ENCODE results near the gene USP17L20.
"Not testable (repeated sequence)": the region's sequence is repeated elsewhere in the genome, so short reads cannot be mapped to it uniquely, and the experiment has no call there.

Gene USP17L20, protein sequence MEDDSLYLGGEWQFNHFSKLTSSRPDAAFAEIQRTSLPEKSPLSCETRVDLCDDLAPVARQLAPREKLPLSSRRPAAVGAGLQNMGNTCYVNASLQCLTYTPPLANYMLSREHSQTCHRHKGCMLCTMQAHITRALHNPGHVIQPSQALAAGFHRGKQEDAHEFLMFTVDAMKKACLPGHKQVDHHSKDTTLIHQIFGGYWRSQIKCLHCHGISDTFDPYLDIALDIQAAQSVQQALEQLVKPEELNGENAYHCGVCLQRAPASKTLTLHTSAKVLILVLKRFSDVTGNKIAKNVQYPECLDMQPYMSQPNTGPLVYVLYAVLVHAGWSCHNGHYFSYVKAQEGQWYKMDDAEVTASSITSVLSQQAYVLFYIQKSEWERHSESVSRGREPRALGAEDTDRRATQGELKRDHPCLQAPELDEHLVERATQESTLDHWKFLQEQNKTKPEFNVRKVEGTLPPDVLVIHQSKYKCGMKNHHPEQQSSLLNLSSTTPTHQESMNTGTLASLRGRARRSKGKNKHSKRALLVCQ

DNA sequence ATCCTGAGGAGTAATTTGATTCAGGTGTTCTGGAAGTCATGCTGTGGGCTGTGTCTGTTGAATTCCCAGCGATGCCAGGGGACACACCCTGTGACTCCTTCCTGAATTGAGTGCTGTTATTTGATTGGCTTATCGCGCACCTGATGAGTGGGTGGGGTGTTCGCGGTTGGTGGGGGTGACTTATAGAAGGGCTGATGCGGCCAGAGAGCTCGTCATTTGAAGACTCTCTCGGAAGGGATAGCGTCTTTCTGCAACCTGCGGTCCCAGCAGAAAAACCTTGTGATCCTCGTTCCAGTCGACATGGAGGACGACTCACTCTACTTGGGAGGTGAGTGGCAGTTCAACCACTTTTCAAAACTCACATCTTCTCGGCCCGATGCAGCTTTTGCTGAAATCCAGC is at the start of gene USP17L20:
Gene USP17L20, plus strand, starts transcription at position 301 of the 400 bp plus-strand sequence. Its CDS starts 0 bp downstream, at position 301.
- not testable (repeated sequence) for H3K4me3 ChIP-seq (ENCODE audit: low read depth, low read length); DNase-seq (ENCODE audit: low read depth)

DNA sequence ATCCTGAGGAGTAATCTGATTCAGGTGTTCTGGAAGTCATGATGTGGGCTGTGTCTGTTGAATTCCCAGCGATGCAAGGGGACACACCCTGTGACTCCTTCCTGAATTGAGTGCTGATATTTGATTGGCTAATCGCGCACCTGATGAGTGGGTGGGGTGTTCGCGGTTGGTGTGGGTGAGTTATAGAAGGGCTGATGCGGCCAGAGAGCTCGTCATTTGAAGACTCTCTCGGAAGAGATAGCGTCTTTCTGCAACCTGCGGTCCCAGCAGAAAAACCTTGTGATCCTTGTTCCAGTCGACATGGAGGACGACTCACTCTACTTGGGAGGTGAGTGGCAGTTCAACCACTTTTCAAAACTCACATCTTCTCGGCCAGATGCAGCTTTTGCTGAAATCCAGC is 47.6 kb upstream of the USP17L20 start, which contains the start of gene USP17L10:
Gene USP17L10, plus strand, starts transcription at position 301 of the 400 bp plus-strand sequence. Its CDS starts 0 bp downstream, at position 301.
- H3K4me3 ChIP-seq (ENCODE audit: low read depth, low read length); DNase-seq (ENCODE audit: low read depth): not testable (repeated sequence)

DNA sequence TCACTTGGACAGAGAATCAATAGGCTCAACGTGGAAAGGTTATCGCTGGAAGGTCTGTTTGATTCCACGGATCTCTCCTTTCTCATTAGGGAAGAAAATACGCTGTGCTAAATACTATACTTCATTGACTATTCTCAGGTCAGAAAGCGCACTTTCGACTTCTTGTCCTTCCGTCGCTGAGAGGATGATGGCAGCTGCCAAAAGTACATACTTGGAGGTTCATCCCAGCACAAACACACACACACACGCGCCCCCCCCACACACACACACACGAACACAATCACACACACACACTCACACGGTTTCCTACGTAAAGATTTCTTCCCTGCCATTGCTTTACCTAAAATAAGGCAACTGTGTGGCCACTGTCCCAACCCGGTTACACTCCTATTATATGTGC is 43.2 kb upstream of the USP17L20 start:
- not testable (repeated sequence) for DNase-seq (ENCODE audit: low read depth); H3K4me3 ChIP-seq (ENCODE audit: low read depth, low read length)

DNA sequence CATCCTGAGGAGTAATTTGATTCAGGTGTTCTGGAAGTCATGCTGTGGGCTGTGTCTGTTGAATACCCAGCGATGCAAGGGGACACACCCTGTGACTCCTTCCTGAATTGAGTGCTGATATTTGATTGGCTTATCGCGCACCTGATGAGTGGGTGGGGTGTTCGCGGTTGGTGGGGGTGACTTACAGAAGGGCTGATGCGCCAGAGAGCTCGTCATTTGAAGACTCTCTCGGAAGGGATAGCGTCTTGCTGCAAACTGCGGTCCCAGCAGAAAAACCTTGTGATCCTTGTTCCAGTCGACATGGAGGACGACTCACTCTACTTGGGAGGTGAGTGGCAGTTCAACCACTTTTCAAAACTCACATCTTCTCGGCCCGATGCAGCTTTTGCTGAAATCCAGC is 42.8 kb upstream of the USP17L20 start, which contains the start of gene USP17L11:
Gene USP17L11, plus strand, starts transcription at position 301 of the 400 bp plus-strand sequence. Its CDS starts 0 bp downstream, at position 301.
- DNase-seq (ENCODE audit: low read depth); H3K4me3 ChIP-seq (ENCODE audit: low read depth, low read length): not testable (repeated sequence)

DNA sequence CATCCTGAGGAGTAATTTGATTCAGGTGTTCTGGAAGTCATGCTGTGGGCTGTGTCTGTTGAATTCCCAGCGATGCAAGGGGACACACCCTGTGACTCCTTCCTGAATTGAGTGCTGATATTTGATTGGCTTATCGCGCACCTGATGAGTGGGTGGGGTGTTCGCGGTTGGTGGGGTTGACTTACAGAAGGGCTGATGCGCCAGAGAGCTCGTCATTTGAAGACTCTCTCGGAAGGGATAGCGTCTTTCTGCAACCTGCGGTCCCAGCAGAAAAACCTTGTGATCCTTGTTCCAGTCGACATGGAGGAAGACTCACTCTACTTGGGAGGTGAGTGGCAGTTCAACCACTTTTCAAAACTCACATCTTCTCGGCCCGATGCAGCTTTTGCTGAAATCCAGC is 38.1 kb upstream of the USP17L20 start, which contains the start of gene USP17L12:
Gene USP17L12, plus strand, starts transcription at position 301 of the 400 bp plus-strand sequence. Its CDS starts 0 bp downstream, at position 301.
- not testable (repeated sequence) for H3K4me3 ChIP-seq (ENCODE audit: low read depth, low read length); DNase-seq (ENCODE audit: low read depth)

DNA sequence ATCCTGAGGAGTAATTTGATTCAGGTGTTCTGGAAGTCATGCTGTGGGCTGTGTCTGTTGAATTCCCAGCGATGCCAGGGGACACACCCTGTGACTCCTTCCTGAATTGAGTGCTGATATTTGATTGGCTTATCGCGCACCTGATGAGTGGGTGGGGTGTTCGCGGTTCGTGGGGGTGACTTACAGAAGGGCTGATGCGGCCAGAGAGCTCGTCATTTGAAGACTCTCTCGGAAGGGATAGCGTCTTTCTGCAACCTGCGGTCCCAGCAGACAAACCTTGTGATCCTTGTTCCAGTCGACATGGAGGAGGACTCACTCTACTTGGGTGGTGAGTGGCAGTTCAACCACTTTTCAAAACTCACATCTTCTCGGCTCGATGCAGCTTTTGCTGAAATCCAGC is 33.3 kb upstream of the USP17L20 start, which contains the start of gene USP17L13:
Gene USP17L13, plus strand, starts transcription at position 301 of the 400 bp plus-strand sequence. Its CDS starts 0 bp downstream, at position 301.
- DNase-seq (ENCODE audit: low read depth); H3K4me3 ChIP-seq (ENCODE audit: low read depth, low read length): not testable (repeated sequence)

DNA sequence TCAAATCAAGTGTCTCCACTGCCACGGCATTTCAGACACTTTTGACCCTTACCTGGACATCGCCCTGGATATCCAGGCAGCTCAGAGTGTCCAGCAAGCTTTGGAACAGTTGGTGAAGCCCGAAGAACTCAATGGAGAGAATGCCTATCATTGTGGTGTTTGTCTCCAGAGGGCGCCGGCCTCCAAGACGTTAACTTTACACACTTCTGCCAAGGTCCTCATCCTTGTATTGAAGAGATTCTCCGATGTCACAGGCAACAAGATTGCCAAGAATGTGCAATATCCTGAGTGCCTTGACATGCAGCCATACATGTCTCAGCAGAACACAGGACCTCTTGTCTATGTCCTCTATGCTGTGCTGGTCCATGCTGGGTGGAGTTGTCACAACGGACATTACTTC is 27.7 kb upstream of the USP17L20 start:
- H3K4me3 ChIP-seq (ENCODE audit: low read depth, low read length); DNase-seq (ENCODE audit: low read depth): not testable (repeated sequence)

DNA sequence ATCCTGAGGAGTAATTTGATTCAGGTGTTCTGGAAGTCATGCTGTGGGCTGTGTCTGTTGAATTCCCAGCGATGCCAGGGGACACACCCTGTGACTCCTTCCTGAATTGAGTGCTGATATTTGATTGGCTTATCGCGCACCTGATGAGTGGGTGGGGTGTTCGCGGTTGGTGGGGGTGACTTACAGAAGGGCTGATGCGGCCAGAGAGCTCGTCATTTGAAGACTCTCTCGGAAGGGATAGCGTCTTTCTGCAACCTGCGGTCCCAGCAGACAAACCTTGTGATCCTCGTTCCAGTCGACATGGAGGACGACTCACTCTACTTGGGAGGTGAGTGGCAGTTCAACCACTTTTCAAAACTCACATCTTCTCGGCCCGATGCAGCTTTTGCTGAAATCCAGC is 23.8 kb upstream of the USP17L20 start, which contains the start of gene USP17L15:
Gene USP17L15, plus strand, starts transcription at position 301 of the 400 bp plus-strand sequence. Its CDS starts 0 bp downstream, at position 301.
- DNase-seq (ENCODE audit: low read depth); H3K4me3 ChIP-seq (ENCODE audit: low read depth, low read length): not testable (repeated sequence)

DNA sequence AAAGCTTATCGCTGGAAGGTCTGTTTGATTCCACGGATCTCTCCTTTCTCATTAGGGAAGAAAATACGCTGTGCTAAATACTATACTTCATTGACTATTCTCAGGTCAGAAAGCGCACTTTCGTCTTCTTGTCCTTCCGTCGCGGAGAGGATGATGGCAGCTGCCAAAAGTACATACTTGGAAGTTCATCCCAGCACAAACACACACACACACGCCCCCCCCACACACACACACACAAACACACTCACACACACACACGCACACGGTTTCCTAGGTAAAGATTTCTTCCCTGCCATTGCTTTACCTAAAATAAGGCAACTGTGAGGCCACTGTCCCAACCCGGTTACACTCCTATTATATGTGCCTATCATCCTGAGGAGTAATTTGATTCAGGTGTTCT is 19.5 kb upstream of the USP17L20 start:
- not testable (repeated sequence) for H3K4me3 ChIP-seq (ENCODE audit: low read depth, low read length); DNase-seq (ENCODE audit: low read depth)

DNA sequence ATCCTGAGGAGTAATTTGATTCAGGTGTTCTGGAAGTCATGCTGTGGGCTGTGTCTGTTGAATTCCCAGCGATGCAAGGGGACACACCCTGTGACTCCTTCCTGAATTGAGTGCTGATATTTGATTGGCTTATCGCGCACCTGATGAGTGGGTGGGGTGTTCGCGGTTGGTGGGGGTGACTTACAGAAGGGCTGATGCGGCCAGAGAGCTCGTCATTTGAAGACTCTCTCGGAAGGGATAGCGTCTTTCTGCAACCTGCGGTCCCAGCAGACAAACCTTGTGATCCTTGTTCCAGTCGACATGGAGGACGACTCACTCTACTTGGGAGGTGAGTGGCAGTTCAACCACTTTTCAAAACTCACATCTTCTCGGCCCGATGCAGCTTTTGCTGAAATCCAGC is 14.3 kb upstream of the USP17L20 start, which contains the start of gene USP17L17:
Gene USP17L17, plus strand, starts transcription at position 301 of the 400 bp plus-strand sequence. Its CDS starts 0 bp downstream, at position 301.
- DNase-seq (ENCODE audit: low read depth); H3K4me3 ChIP-seq (ENCODE audit: low read depth, low read length): not testable (repeated sequence)

DNA sequence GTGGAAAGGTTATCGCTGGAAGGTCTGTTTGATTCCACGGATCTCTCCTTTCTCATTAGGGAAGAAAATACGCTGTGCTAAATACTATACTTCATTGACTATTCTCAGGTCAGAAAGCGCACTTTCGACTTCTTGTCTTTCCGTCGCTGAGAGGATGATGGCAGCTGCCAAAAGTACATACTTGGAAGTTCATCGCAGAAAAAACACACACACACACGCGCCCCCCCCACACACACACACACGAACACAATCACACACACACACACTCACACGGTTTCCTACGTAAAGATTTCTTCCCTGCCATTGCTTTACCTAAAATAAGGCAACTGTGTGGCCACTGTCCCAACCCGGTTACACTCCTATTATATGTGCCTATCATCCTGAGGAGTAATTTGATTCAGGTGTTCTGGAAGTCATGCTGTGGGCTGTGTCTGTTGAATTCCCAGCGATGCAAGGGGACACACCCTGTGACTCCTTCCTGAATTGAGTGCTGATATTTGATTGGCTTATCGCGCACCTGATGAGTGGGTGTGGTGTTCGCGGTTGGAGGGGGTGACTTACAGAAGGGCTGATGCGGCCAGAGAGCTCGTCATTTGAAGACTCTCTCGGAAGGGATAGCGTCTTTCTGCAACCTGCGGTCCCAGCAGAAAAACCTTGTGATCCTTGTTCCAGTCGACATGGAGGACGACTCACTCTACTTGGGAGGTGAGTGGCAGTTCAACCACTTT is 9.8 kb upstream of the USP17L20 start, which contains the start of gene USP17L18:
Gene USP17L18, plus strand, starts transcription at position 678 of the 728 bp plus-strand sequence. Its CDS starts 0 bp downstream, at position 678.
- DNase-seq (ENCODE audit: low read depth); H3K4me3 ChIP-seq (ENCODE audit: low read depth, low read length): not testable (repeated sequence)

DNA sequence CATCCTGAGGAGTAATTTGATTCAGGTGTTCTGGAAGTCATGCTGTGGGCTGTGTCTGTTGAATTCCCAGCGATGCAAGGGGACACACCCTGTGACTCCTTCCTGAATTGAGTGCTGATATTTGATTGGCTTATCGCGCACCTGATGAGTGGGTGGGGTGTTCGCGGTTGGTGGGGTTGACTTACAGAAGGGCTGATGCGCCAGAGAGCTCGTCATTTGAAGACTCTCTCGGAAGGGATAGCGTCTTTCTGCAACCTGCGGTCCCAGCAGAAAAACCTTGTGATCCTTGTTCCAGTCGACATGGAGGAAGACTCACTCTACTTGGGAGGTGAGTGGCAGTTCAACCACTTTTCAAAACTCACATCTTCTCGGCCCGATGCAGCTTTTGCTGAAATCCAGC is 4.8 kb upstream of the USP17L20 start, which contains the start of gene USP17L19:
Gene USP17L19, plus strand, starts transcription at position 301 of the 400 bp plus-strand sequence. Its CDS starts 0 bp downstream, at position 301.
- DNase-seq (ENCODE audit: low read depth); H3K4me3 ChIP-seq (ENCODE audit: low read depth, low read length): not testable (repeated sequence)

DNA sequence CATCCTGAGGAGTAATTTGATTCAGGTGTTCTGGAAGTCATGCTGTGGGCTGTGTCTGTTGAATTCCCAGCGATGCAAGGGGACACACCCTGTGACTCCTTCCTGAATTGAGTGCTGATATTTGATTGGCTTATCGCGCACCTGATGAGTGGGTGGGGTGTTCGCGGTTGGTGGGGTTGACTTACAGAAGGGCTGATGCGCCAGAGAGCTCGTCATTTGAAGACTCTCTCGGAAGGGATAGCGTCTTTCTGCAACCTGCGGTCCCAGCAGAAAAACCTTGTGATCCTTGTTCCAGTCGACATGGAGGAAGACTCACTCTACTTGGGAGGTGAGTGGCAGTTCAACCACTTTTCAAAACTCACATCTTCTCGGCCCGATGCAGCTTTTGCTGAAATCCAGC is 4.6 kb downstream of the USP17L20 start, which contains the start of gene USP17L21:
Gene USP17L21, plus strand, starts transcription at position 301 of the 400 bp plus-strand sequence. Its CDS starts 0 bp downstream, at position 301.
- DNase-seq (ENCODE audit: low read depth); H3K4me3 ChIP-seq (ENCODE audit: low read depth, low read length): not testable (repeated sequence)

DNA sequence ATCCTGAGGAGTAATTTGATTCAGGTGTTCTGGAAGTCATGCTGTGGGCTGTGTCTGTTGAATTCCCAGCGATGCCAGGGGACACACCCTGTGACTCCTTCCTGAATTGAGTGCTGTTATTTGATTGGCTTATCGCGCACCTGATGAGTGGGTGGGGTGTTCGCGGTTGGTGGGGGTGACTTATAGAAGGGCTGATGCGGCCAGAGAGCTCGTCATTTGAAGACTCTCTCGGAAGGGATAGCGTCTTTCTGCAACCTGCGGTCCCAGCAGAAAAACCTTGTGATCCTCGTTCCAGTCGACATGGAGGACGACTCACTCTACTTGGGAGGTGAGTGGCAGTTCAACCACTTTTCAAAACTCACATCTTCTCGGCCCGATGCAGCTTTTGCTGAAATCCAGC is 9.4 kb downstream of the USP17L20 start, which contains the start of gene USP17L22:
Gene USP17L22, plus strand, starts transcription at position 301 of the 400 bp plus-strand sequence. Its CDS starts 0 bp downstream, at position 301.
- not testable (repeated sequence) for H3K4me3 ChIP-seq (ENCODE audit: low read depth, low read length); DNase-seq (ENCODE audit: low read depth)

DNA sequence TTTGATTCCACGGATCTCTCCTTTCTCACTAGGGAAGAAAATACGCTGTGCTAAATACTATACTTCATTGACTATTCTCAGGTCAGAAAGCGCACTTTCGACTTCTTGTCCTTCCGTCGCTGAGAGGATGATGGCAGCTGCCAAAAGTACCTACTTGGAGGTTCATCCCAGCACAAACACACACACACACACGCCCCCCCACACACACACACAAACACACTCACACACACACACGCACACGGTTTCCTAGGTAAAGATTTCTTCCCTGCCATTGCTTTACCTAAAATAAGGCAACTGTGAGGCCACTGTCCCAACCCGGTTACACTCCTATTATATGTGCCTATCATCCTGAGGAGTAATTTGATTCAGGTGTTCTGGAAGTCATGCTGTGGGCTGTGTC is 13.8 kb downstream of the USP17L20 start:
- H3K4me3 ChIP-seq (ENCODE audit: low read depth, low read length); DNase-seq (ENCODE audit: low read depth): not testable (repeated sequence)
